ENCODE data around the gene SYT1. TPM values are rescaled to one million over a fixed set of nuclear protein-coding genes. Genes with fewer than 3 reads are reported as not detected.

Gene SYT1
- total and polyA plus RNA-seq, 2 donors (not counting 1 experiment from before 2014, with no cell fraction given) = 0.60 to 1.3 TPM

DNA sequence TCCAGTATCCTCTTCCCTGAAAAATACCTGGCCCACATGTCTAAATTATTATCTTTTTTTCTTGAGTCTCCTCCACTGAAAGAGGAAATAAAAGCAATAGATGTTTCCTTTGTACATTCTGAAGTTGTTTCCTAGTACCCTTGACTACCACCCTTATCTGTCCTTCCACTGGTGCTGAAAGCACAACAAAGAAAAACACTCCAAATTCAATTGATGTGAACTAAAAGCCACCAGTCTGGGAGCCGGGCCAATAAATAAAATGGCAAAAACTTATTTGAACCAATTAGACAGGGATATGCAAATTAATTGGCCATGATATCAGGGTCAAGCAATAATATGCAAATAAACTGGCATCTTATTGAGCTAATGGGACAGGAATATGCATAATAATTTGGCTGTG lies 495.7 kb downstream of the SYT1 start:
- ChIA-PET POLR2A (no interaction called here), CTCF (no interaction called here)
- Histone ChIP-seq H3K4me3 (ENCODE audit: control extremely low read depth in 1 of 5, extremely low read depth in 1 of 5, insufficient read depth in 1 of 5, low read depth in 2 of 5, low read length in 4 of 5) (no peak overlapping the region), H3K4me2 (replicated peaks; ENCODE audit: low read depth, low read length, poor library complexity, severe bottlenecking) (no peak overlapping the region), H3K27ac (ENCODE audit: low read length in 2 of 2) (no peak overlapping the region), H3K27me3 (replicated peaks in 1 of 4; ENCODE audit: control extremely low read depth in 1 of 4, control insufficient read depth in 3 of 4, insufficient read depth in 4 of 4, low read length in 3 of 4) (no peaks in the 10 kb centered on the region), H2AFZ (ENCODE audit: insufficient read depth, low read depth, low read length, poor library complexity, severe bottlenecking) (no peak overlapping the region), H3K9me3 (ENCODE audit: control extremely low read depth in 1 of 3, control insufficient read depth in 2 of 3, insufficient read depth in 1 of 3, low read length in 2 of 3) (no peaks in the 10 kb centered on the region), H3K79me2 (ENCODE audit: control insufficient read depth, insufficient read depth, low read length) (no peaks in the 10 kb centered on the region), H3K36me3 (replicated peaks in 1 of 2; ENCODE audit: control extremely low read depth in 1 of 2, control insufficient read depth in 1 of 2, extremely low read depth in 1 of 2, insufficient read depth in 2 of 2, low read length in 1 of 2) (no peaks in the 10 kb centered on the region), H3K4me1 (ENCODE audit: control insufficient read depth in 2 of 2, insufficient read depth in 2 of 2, low read length in 2 of 2) (no peaks in the 10 kb centered on the region), H4K20me1 (ENCODE audit: control insufficient read depth, insufficient read depth, low read length, poor library complexity, severe bottlenecking) (no peaks in the 10 kb centered on the region), H3K9ac (ENCODE audit: low read length) (no peak overlapping the region)
- Mint-ChIP-seq H3K4me3 (no peak overlapping the region), H3K27me3 (peaks cover 15% of the 10 kb centered on the region), H3K9me3 (ENCODE audit: insufficient read depth) (no peaks in the 10 kb centered on the region), H3K4me1 (no peaks in the 10 kb centered on the region), H3K27ac (no peak overlapping the region)
- WGBS (ENCODE audit: insufficient coverage) = 100% methylated on average over 1 of the region's 1 CpG
- ATAC-seq (ENCODE audit: low read depth) (no peak), DNase-seq (no peak)
- TF ChIP-seq EZH2 (IDR thresholded peaks at IDR 0.05; ENCODE audit: borderline replicate concordance, insufficient read depth, low read depth, low read length, poor library complexity, severe bottlenecking) = no peak
- intact Hi-C loops (cut with micrococcal nuclease) = no loop called here

DNA sequence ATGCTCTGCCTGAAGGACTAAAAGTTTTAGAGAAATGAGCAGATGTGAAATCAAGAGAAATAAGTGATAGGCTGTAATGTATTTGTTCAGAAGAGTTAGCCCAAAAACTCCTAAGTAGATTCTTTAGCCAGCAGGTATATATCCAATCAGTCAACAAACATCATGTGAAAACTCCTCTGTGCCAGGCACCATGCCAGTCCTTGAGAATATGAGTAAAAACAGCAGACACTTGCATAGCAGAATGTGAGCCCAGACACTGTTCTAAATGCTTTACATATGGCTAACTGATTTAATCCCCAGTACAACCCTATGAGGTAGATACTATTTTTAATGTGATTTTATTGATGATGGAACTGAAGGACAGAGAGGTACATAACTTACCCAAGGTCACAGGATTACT lies 496.4 kb downstream of the SYT1 start:
- no peaks in the 10 kb centered on the region for H3K4me1 ChIP-seq (ENCODE audit: control insufficient read depth in 2 of 2, insufficient read depth in 2 of 2, low read length in 2 of 2)

More for the DNA sequence above, 496.4 kb downstream of the SYT1 start:
- no peak for DNase-seq
- Histone ChIP-seq H3K27ac (ENCODE audit: low read length in 2 of 2) (no peak overlapping the region), H3K9me3 (ENCODE audit: control extremely low read depth in 1 of 3, control insufficient read depth in 2 of 3, insufficient read depth in 1 of 3, low read length in 2 of 3) (no peaks in the 10 kb centered on the region), H2AFZ (ENCODE audit: insufficient read depth, low read depth, low read length, poor library complexity, severe bottlenecking) (no peak overlapping the region), H3K9ac (ENCODE audit: low read length) (no peak overlapping the region), H4K20me1 (ENCODE audit: control insufficient read depth, insufficient read depth, low read length, poor library complexity, severe bottlenecking) (no peaks in the 10 kb centered on the region), H3K4me3 (ENCODE audit: control extremely low read depth in 1 of 5, extremely low read depth in 1 of 5, insufficient read depth in 1 of 5, low read depth in 2 of 5, low read length in 4 of 5) (no peak overlapping the region), H3K27me3 (replicated peaks in 1 of 4; ENCODE audit: control extremely low read depth in 1 of 4, control insufficient read depth in 3 of 4, insufficient read depth in 4 of 4, low read length in 3 of 4) (no peaks in the 10 kb centered on the region), H3K4me2 (replicated peaks; ENCODE audit: low read depth, low read length, poor library complexity, severe bottlenecking) (no peak overlapping the region), H3K79me2 (ENCODE audit: control insufficient read depth, insufficient read depth, low read length) (no peaks in the 10 kb centered on the region), H3K36me3 (replicated peaks in 1 of 2; ENCODE audit: control extremely low read depth in 1 of 2, control insufficient read depth in 1 of 2, extremely low read depth in 1 of 2, insufficient read depth in 2 of 2, low read length in 1 of 2) (no peaks in the 10 kb centered on the region)
- ChIA-PET POLR2A (no interaction called here), CTCF (no interaction called here)
- no peaks in the 10 kb centered on the region for H3K4me1 Mint-ChIP-seq
- intact Hi-C loops (cut with micrococcal nuclease) = no loop called here
- TF ChIP-seq EZH2 (IDR thresholded peaks at IDR 0.05; ENCODE audit: borderline replicate concordance, insufficient read depth, low read depth, low read length, poor library complexity, severe bottlenecking) = no peak
- TF ChIP-seq, protein P1, sequence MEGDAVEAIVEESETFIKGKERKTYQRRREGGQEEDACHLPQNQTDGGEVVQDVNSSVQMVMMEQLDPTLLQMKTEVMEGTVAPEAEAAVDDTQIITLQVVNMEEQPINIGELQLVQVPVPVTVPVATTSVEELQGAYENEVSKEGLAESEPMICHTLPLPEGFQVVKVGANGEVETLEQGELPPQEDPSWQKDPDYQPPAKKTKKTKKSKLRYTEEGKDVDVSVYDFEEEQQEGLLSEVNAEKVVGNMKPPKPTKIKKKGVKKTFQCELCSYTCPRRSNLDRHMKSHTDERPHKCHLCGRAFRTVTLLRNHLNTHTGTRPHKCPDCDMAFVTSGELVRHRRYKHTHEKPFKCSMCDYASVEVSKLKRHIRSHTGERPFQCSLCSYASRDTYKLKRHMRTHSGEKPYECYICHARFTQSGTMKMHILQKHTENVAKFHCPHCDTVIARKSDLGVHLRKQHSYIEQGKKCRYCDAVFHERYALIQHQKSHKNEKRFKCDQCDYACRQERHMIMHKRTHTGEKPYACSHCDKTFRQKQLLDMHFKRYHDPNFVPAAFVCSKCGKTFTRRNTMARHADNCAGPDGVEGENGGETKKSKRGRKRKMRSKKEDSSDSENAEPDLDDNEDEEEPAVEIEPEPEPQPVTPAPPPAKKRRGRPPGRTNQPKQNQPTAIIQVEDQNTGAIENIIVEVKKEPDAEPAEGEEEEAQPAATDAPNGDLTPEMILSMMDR (IDR thresholded peaks at IDR 0.05) = no peak
- H3K27me3 Mint-ChIP-seq = peaks cover 15% of the 10 kb centered on the region
- ATAC-seq (ENCODE audit: low read depth) = no peak
- H3K4me3 Mint-ChIP-seq = no peak overlapping the region
- H3K9me3 Mint-ChIP-seq (ENCODE audit: insufficient read depth) = no peaks in the 10 kb centered on the region
- H3K27ac Mint-ChIP-seq = no peak overlapping the region

All from B cell (primary cell).